ENCODE results near the gene PHF24.
"Not testable (repeated sequence)": the region's sequence is repeated elsewhere in the genome, so short reads cannot be mapped to it uniquely, and the experiment has no call there.

The PHF24 gene

GRCh38 chr9:34995670-34996060, 37.6 kb downstream of the PHF24 start:
- H3K27me3 ChIP-seq (ENCODE audit: insufficient read depth, low read length): no peaks in the 10 kb centered on the region
- no peaks in the 10 kb centered on the region for H3K9me3 ChIP-seq (ENCODE audit: low read length)
- H3K4me3 ChIP-seq (ENCODE audit: low read length): no peak overlapping the region
- peaks cover 15% of the 10 kb centered on the region for H3K4me1 ChIP-seq (ENCODE audit: insufficient read depth, low read length)
- H2AFZ ChIP-seq (ENCODE audit: low read depth, low read length): no peak overlapping the region
- peaks cover 35% of the 10 kb centered on the region for H3K36me3 ChIP-seq (ENCODE audit: insufficient read depth, low read length)

GRCh38 chr9:34996181-34996904, 38.3 kb downstream of the PHF24 start:
- H3K27me3 ChIP-seq (ENCODE audit: insufficient read depth, low read length): no peaks in the 10 kb centered on the region
- peaks cover 8% of the 10 kb centered on the region for H3K4me1 ChIP-seq (ENCODE audit: insufficient read depth, low read length)
- peaks cover 35% of the 10 kb centered on the region for H3K36me3 ChIP-seq (ENCODE audit: insufficient read depth, low read length)
- H3K9me3 ChIP-seq (ENCODE audit: low read length): no peaks in the 10 kb centered on the region
- no peak overlapping the region for H2AFZ ChIP-seq (ENCODE audit: low read depth, low read length)
- no peak overlapping the region for H3K4me3 ChIP-seq (ENCODE audit: low read length)

GRCh38 chr9:34996905-34997279, 38.8 kb downstream of the PHF24 start:
- peaks cover 8% of the 10 kb centered on the region for H3K4me1 ChIP-seq (ENCODE audit: insufficient read depth, low read length)
- H3K9me3 ChIP-seq (ENCODE audit: low read length): no peaks in the 10 kb centered on the region
- no peak overlapping the region for H3K4me3 ChIP-seq (ENCODE audit: low read length)
- no peak overlapping the region for H2AFZ ChIP-seq (ENCODE audit: low read depth, low read length)
- no peaks in the 10 kb centered on the region for H3K27me3 ChIP-seq (ENCODE audit: insufficient read depth, low read length)
- H3K36me3 ChIP-seq (ENCODE audit: insufficient read depth, low read length): peaks cover 38% of the 10 kb centered on the region

GRCh38 chr9:34997379-34997781, 39.3 kb downstream of the PHF24 start:
- Histone ChIP-seq H3K36me3 (ENCODE audit: insufficient read depth, low read length) (peaks cover 40% of the 10 kb centered on the region), H3K4me3 (ENCODE audit: low read length) (no peak overlapping the region), H3K27me3 (ENCODE audit: insufficient read depth, low read length) (no peaks in the 10 kb centered on the region), H3K9me3 (ENCODE audit: low read length) (no peaks in the 10 kb centered on the region), H3K4me1 (ENCODE audit: insufficient read depth, low read length) (peaks cover 8% of the 10 kb centered on the region), H2AFZ (ENCODE audit: low read depth, low read length) (no peak overlapping the region)

- H3K4me1 ChIP-seq (ENCODE audit: insufficient read depth, low read length): peaks cover 6% of the 10 kb centered on the region
- H3K36me3 ChIP-seq (ENCODE audit: insufficient read depth, low read length): peaks cover 41% of the 10 kb centered on the region
- H2AFZ ChIP-seq (ENCODE audit: low read depth, low read length): no peak overlapping the region
- no peaks in the 10 kb centered on the region for H3K9me3 ChIP-seq (ENCODE audit: low read length)
- H3K27me3 ChIP-seq (ENCODE audit: insufficient read depth, low read length): no peaks in the 10 kb centered on the region
- H3K4me3 ChIP-seq (ENCODE audit: low read length): no peak overlapping the region
Observed at GRCh38 chr9:34998266-34998665, 40.2 kb downstream of the PHF24 start.

- Histone ChIP-seq H3K4me1 (ENCODE audit: insufficient read depth, low read length) (no peaks in the 10 kb centered on the region), H3K36me3 (ENCODE audit: insufficient read depth, low read length) (peaks cover 40% of the 10 kb centered on the region), H2AFZ (ENCODE audit: low read depth, low read length) (no peak overlapping the region), H3K27me3 (ENCODE audit: insufficient read depth, low read length) (no peaks in the 10 kb centered on the region), H3K4me3 (ENCODE audit: low read length) (no peak overlapping the region), H3K9me3 (ENCODE audit: low read length) (no peaks in the 10 kb centered on the region)
Observed at GRCh38 chr9:34999576-34999975, 41.5 kb downstream of the PHF24 start.

GRCh38 chr9:35000535-35001284, 42.6 kb downstream of the PHF24 start:
- Histone ChIP-seq H2AFZ (ENCODE audit: low read depth, low read length) (no peak overlapping the region), H3K36me3 (ENCODE audit: insufficient read depth, low read length) (peaks cover 29% of the 10 kb centered on the region), H3K27me3 (ENCODE audit: insufficient read depth, low read length) (no peaks in the 10 kb centered on the region), H3K4me1 (ENCODE audit: insufficient read depth, low read length) (no peaks in the 10 kb centered on the region), H3K9me3 (ENCODE audit: low read length) (no peaks in the 10 kb centered on the region), H3K4me3 (ENCODE audit: low read length) (no peak overlapping the region)

- Histone ChIP-seq H3K27me3 (ENCODE audit: insufficient read depth, low read length) (no peaks in the 10 kb centered on the region), H3K4me1 (ENCODE audit: insufficient read depth, low read length) (no peaks in the 10 kb centered on the region), H3K4me3 (ENCODE audit: low read length) (no peak overlapping the region), H2AFZ (ENCODE audit: low read depth, low read length) (no peak overlapping the region), H3K36me3 (ENCODE audit: insufficient read depth, low read length) (peaks cover 24% of the 10 kb centered on the region), H3K9me3 (ENCODE audit: low read length) (no peaks in the 10 kb centered on the region)
Observed at GRCh38 chr9:35001285-35001677, 43.2 kb downstream of the PHF24 start.

GRCh38 chr9:35001803-35002502, 43.9 kb downstream of the PHF24 start:
- Histone ChIP-seq H3K27me3 (ENCODE audit: insufficient read depth, low read length) (no peaks in the 10 kb centered on the region), H3K4me3 (ENCODE audit: low read length) (no peak overlapping the region)

GRCh38 chr9:35002623-35003022, 44.5 kb downstream of the PHF24 start:
- Histone ChIP-seq H3K9me3 (ENCODE audit: low read length) (no peaks in the 10 kb centered on the region), H3K4me1 (ENCODE audit: insufficient read depth, low read length) (no peaks in the 10 kb centered on the region), H3K36me3 (ENCODE audit: insufficient read depth, low read length) (peaks cover 11% of the 10 kb centered on the region), H3K27me3 (ENCODE audit: insufficient read depth, low read length) (no peaks in the 10 kb centered on the region), H2AFZ (ENCODE audit: low read depth, low read length) (no peak overlapping the region), H3K4me3 (ENCODE audit: low read length) (no peak overlapping the region)

More at GRCh38 chr9:35001803-35002502, 43.9 kb downstream of the PHF24 start:
- Histone ChIP-seq H3K4me1 (ENCODE audit: insufficient read depth, low read length) (no peaks in the 10 kb centered on the region), H3K9me3 (ENCODE audit: low read length) (no peaks in the 10 kb centered on the region), H2AFZ (ENCODE audit: low read depth, low read length) (no peak overlapping the region), H3K36me3 (ENCODE audit: insufficient read depth, low read length) (peaks cover 17% of the 10 kb centered on the region)

- H3K4me1 ChIP-seq (ENCODE audit: insufficient read depth, low read length); H2AFZ ChIP-seq (ENCODE audit: low read depth, low read length); H3K27me3 ChIP-seq (ENCODE audit: insufficient read depth, low read length); H3K4me3 ChIP-seq (ENCODE audit: low read length); H3K9me3 ChIP-seq (ENCODE audit: low read length); H3K36me3 ChIP-seq (ENCODE audit: insufficient read depth, low read length): not testable (repeated sequence)
Observed at GRCh38 chr9:35004299-35004698, 46.2 kb downstream of the PHF24 start.

- no peak overlapping the region for H3K4me3 ChIP-seq (ENCODE audit: low read length)
- H3K4me1 ChIP-seq (ENCODE audit: insufficient read depth, low read length): no peaks in the 10 kb centered on the region
- H3K36me3 ChIP-seq (ENCODE audit: insufficient read depth, low read length): peaks cover 14% of the 10 kb centered on the region
- peaks cover 8% of the 10 kb centered on the region for H3K9me3 ChIP-seq (ENCODE audit: low read length)
- no peak overlapping the region for H2AFZ ChIP-seq (ENCODE audit: low read depth, low read length)
- H3K27me3 ChIP-seq (ENCODE audit: insufficient read depth, low read length): no peaks in the 10 kb centered on the region
Observed at GRCh38 chr9:35010351-35010958, 52.4 kb downstream of the PHF24 start.

GRCh38 chr9:35014517-35014916, 56.4 kb downstream of the PHF24 start:
- Histone ChIP-seq H3K4me3 (ENCODE audit: low read length) (no peak overlapping the region), H3K36me3 (ENCODE audit: insufficient read depth, low read length) (peaks cover 20% of the 10 kb centered on the region), H3K27me3 (ENCODE audit: insufficient read depth, low read length) (no peaks in the 10 kb centered on the region), H3K9me3 (ENCODE audit: low read length) (peaks cover 11% of the 10 kb centered on the region), H3K4me1 (ENCODE audit: insufficient read depth, low read length) (no peaks in the 10 kb centered on the region), H2AFZ (ENCODE audit: low read depth, low read length) (no peak overlapping the region)
